K562 (cell line): Measurements from ENCODE around the gene SERPINF2. TPM values are rescaled to one million over a fixed set of nuclear protein-coding genes. Genes with fewer than 3 reads are reported as not detected.

Source experiments
- CBFA2T3 ChIP-seq: fragments of 450-650 bp; IDR thresholded peaks from 2 replicates; pipeline ENCODE4 v1.6.1; 2017
- CTBP1 ChIP-seq: fragments of 450-650 bp; IDR thresholded peaks from 2 replicates; pipeline ENCODE4 v1.6.1; 2016; ENCODE audit warnings: borderline replicate concordance
- KDM1A ChIP-seq, 2 experiments: fragments of 450-650 bp; IDR thresholded peaks; 2 replicates each; pipeline ENCODE4 v1.6.1; 2016; ENCODE audit warnings: mild to moderate bottlenecking in 2 of 2
- L3MBTL2 ChIP-seq: fragments of 450-650 bp; IDR thresholded peaks from 2 replicates; pipeline ENCODE4 v1.6.1; 2016; ENCODE audit warnings: mild to moderate bottlenecking, moderate library complexity
- NELFE ChIP-seq: IDR thresholded peaks from 2 replicates; pipeline ENCODE4 v1.6.1; 2011; ENCODE audit warnings: mild to moderate bottlenecking; ENCODE audit not compliant: insufficient read depth, insufficient read length
- NFIC ChIP-seq: fragments of 450-650 bp; IDR thresholded peaks from 2 replicates; pipeline ENCODE4 v1.6.1; 2017; ENCODE audit warnings: mild to moderate bottlenecking, inconsistent platforms
- NR2C2 ChIP-seq, 2 experiments: fragments of 200-800 bp in 1 of 2; sonication (Bioruptor generic) in 1 of 2; sonication (generic) in 1 of 2; formaldehyde crosslinking in 1 of 2; IDR thresholded peaks; 2 replicates each; pipeline versions ENCODE4 v1.6.1 to v1.8.0; 2016 to 2022; ENCODE audit warnings: mild to moderate bottlenecking in 1 of 2, missing compliant biosample characterization in 1 of 2, missing genetic modification characterization in 1 of 2, missing genetic modification reagents in 1 of 2
- RBFOX2 ChIP-seq: fragments of 200-400 bp; formaldehyde crosslinking; IDR thresholded peaks from 2 replicates; pipeline ENCODE4 v1.6.1; 2017; ENCODE audit warnings: low read depth, mild to moderate bottlenecking, low read length, moderate library complexity
- SIN3A ChIP-seq, 2 experiments: fragments of 150-350 bp in 1 of 2; IDR thresholded peaks; 2 replicates each; pipeline ENCODE4 v1.6.1; 2011 to 2016; ENCODE audit warnings: borderline replicate concordance in 2 of 2, low read depth in 2 of 2, low read length in 2 of 2, mild to moderate bottlenecking in 2 of 2, moderate library complexity in 2 of 2; ENCODE audit not compliant: control insufficient read depth in 1 of 2
- STAG1 ChIP-seq: sonication (generic); formaldehyde crosslinking; IDR thresholded peaks from 2 replicates; pipeline ENCODE4 v1.5.0; 2020; ENCODE audit warnings: missing genetic modification reagents, borderline replicate concordance
- ZBTB7A ChIP-seq: IDR thresholded peaks from 2 replicates; pipeline ENCODE4 v1.6.1; 2011; ENCODE audit warnings: low read depth, mild to moderate bottlenecking, low read length, moderate library complexity, borderline replicate concordance; ENCODE audit not compliant: control insufficient read depth
- polyA plus RNA-seq, 8 experiments: library from polyadenylated mRNA; depleted of rRNA in 4 of 8; stranded (reverse) in 5 of 8; unstranded in 3 of 8; fragments of >200 nt; fragmentation: Nextera tagmentation in 2 of 8; fragmentation: Illumina TruSeq in 1 of 8; extraction: Ambion mirVana in 2 of 8; extraction: Trizol in 1 of 8; gene quantifications; 2 replicates each; pipeline versions ENCODE4 v1.2.1 to v1.2.3, GENCODE V29; 2011 to 2014; ENCODE audit warnings: inconsistent platforms in 1 of 8, missing spikeins in 1 of 8
- total RNA-seq, 7 experiments: library from RNA; depleted of rRNA in 6 of 7; stranded (reverse); fragments of >200 nt in 6 of 7; fragmentation: Illumina TruSeq in 2 of 7; extraction: Trizol in 2 of 7; gene quantifications; 2 replicates each; pipeline versions ENCODE4 v1.2.1 to v1.2.3, GENCODE V29; 2011 to 2021; ENCODE audit warnings: low replicate concordance in 1 of 7
- TF ChIP-seq, protein P1 (sequence below): fragments of 200-800 bp; sonication (Bioruptor generic); IDR thresholded peaks from 2 replicates; pipeline ENCODE4 v1.6.1; 2017; ENCODE audit warnings: missing genetic modification characterization, missing compliant biosample characterization
- TF ChIP-seq, protein P2 (sequence below): sonication (generic); formaldehyde crosslinking; IDR thresholded peaks from 2 replicates; pipeline ENCODE4 v1.8.0; 2023; ENCODE audit warnings: mild to moderate bottlenecking, missing genetic modification reagents
- TF ChIP-seq, protein P3 (sequence below), 2 experiments: IDR thresholded peaks; 2 replicates each; pipeline ENCODE4 v1.6.1; 2011; ENCODE audit warnings: borderline replicate concordance in 1 of 2, control low read depth in 1 of 2, low read depth in 1 of 2, low read length in 1 of 2, mild to moderate bottlenecking in 1 of 2, mixed read lengths in 1 of 2, moderate library complexity in 1 of 2; ENCODE audit not compliant: insufficient read depth in 1 of 2, insufficient read length in 1 of 2, poor library complexity in 1 of 2, severe bottlenecking in 1 of 2; ENCODE audit errors: extremely low read depth in 1 of 2
- TF ChIP-seq, protein P4 (sequence below), 2 experiments: IDR thresholded peaks; 2 replicates each; pipeline ENCODE4 v1.6.1; 2012; ENCODE audit warnings: improper control_type of control experiment in 2 of 2, low read depth in 2 of 2, low read length in 2 of 2, borderline replicate concordance in 1 of 2

Gene SERPINF2
- total and polyA plus RNA-seq, 9 of the 15 experiments (the other 6 are each of a cell fraction or from before 2014, with no cell fraction given) = 0.22 TPM; not detected in 8

DNA sequence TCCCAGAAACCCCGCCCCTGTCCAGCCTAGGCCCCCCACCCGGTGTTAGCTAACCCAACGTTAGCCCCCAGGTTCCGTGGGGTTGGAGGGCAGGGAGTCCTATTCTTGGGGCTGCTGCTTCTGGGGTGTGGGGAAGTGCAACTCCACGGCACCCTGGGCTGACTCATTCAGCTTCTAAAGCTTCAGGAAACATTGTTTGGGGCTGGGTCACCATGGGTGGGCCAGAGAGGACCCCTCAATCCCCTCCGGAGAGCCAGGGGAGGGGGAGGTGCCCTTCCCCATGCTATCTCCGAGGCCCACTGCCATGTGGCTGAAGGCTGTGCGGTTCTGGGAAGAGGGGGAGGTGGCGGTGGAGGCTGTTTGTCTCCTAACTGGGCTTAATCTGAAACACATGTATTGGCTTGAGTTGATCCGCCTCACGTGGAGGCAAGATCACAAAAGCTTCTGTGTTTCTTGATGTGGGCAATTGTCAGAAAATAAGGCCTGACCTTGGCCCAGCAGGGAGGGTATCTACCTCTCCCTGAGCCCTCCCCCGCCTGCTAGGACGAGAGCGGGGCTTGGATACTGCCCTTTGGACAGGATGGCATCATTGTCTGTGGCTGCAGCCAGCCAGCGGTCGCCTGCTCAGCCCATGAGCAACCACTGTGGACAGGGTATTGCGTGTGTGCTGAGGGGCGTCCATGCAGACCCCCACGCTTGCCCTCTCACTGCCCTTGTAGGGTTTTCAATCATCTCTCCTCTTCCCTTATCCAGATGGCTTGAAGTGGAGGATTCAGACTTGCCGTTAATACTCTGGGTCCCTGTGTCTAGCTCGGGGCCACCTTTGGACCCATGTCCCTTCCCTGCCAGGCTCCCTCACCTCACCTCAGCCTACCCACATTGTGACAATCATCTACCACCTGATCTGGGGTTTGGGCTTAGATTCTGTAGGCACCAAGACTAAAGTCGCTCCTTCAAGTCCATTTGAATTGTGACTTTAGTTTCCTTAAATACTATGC is 20.5 kb downstream of the SERPINF2 start (continued):
- TF ChIP-seq, protein P1, sequence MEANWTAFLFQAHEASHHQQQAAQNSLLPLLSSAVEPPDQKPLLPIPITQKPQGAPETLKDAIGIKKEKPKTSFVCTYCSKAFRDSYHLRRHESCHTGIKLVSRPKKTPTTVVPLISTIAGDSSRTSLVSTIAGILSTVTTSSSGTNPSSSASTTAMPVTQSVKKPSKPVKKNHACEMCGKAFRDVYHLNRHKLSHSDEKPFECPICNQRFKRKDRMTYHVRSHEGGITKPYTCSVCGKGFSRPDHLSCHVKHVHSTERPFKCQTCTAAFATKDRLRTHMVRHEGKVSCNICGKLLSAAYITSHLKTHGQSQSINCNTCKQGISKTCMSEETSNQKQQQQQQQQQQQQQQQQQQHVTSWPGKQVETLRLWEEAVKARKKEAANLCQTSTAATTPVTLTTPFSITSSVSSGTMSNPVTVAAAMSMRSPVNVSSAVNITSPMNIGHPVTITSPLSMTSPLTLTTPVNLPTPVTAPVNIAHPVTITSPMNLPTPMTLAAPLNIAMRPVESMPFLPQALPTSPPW (CRISPR knock-in tag) = peak; percentile 63; the same call in 1 of the 2 replicates
- TF ChIP-seq KDM1A (IDR thresholded peaks at IDR 0.05) (0 out of 4 replicates have a peak, but pooled peaks of 1 of the 2 experiments have one; percentile 5), RBFOX2 (peak; percentile 64), L3MBTL2 (peak; percentile 73), STAG1 (CRISPR knock-in tag) (peak; percentile 37; the same call in 1 of the 2 replicates), NR2C2 (CRISPR knock-in tag; IDR thresholded peaks at IDR 0.05) (no peak), NR2C2 (tag; IDR thresholded peaks at IDR 0.05) (0 out of 2 replicates have a peak, but pooled peaks have one; percentile 37), NFIC (peak; percentile 19; the same call in 1 of the 2 replicates), SIN3A (IDR thresholded peaks at IDR 0.05; ENCODE audit: borderline replicate concordance in 2 of 2, control insufficient read depth in 1 of 2, low read depth in 2 of 2, low read length in 2 of 2) (0 out of 4 replicates have a peak, but pooled peaks of 1 of the 2 experiments have one; percentile 26), CBFA2T3 (peak; percentile 82), ZBTB7A (peak; percentile 91), NELFE (no peak), CTBP1 (no peak)
- TF ChIP-seq, protein P2, sequence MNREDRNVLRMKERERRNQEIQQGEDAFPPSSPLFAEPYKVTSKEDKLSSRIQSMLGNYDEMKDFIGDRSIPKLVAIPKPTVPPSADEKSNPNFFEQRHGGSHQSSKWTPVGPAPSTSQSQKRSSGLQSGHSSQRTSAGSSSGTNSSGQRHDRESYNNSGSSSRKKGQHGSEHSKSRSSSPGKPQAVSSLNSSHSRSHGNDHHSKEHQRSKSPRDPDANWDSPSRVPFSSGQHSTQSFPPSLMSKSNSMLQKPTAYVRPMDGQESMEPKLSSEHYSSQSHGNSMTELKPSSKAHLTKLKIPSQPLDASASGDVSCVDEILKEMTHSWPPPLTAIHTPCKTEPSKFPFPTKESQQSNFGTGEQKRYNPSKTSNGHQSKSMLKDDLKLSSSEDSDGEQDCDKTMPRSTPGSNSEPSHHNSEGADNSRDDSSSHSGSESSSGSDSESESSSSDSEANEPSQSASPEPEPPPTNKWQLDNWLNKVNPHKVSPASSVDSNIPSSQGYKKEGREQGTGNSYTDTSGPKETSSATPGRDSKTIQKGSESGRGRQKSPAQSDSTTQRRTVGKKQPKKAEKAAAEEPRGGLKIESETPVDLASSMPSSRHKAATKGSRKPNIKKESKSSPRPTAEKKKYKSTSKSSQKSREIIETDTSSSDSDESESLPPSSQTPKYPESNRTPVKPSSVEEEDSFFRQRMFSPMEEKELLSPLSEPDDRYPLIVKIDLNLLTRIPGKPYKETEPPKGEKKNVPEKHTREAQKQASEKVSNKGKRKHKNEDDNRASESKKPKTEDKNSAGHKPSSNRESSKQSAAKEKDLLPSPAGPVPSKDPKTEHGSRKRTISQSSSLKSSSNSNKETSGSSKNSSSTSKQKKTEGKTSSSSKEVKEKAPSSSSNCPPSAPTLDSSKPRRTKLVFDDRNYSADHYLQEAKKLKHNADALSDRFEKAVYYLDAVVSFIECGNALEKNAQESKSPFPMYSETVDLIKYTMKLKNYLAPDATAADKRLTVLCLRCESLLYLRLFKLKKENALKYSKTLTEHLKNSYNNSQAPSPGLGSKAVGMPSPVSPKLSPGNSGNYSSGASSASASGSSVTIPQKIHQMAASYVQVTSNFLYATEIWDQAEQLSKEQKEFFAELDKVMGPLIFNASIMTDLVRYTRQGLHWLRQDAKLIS (CRISPR knock-in tag) = 0 out of 2 replicates have a peak, but pooled peaks have one; percentile 42
- TF ChIP-seq, protein P3, sequence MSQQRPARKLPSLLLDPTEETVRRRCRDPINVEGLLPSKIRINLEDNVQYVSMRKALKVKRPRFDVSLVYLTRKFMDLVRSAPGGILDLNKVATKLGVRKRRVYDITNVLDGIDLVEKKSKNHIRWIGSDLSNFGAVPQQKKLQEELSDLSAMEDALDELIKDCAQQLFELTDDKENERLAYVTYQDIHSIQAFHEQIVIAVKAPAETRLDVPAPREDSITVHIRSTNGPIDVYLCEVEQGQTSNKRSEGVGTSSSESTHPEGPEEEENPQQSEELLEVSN (IDR thresholded peaks at IDR 0.05; ENCODE audit: borderline replicate concordance in 1 of 2, extremely low read depth in 1 of 2, insufficient read depth in 1 of 2, insufficient read length in 1 of 2, low read depth in 1 of 2, low read length in 1 of 2, poor library complexity in 1 of 2, severe bottlenecking in 1 of 2) = peak; percentile 29 to 59
- TF ChIP-seq, protein P4, sequence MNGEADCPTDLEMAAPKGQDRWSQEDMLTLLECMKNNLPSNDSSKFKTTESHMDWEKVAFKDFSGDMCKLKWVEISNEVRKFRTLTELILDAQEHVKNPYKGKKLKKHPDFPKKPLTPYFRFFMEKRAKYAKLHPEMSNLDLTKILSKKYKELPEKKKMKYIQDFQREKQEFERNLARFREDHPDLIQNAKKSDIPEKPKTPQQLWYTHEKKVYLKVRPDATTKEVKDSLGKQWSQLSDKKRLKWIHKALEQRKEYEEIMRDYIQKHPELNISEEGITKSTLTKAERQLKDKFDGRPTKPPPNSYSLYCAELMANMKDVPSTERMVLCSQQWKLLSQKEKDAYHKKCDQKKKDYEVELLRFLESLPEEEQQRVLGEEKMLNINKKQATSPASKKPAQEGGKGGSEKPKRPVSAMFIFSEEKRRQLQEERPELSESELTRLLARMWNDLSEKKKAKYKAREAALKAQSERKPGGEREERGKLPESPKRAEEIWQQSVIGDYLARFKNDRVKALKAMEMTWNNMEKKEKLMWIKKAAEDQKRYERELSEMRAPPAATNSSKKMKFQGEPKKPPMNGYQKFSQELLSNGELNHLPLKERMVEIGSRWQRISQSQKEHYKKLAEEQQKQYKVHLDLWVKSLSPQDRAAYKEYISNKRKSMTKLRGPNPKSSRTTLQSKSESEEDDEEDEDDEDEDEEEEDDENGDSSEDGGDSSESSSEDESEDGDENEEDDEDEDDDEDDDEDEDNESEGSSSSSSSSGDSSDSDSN (IDR thresholded peaks at IDR 0.05; ENCODE audit: borderline replicate concordance in 1 of 2, low read depth in 2 of 2, low read length in 2 of 2) = no peak
